Prostate gland (tissue), 2 donors: ENCODE measurements around the gene TSSC4. TPM values are rescaled to one million over a fixed set of nuclear protein-coding genes. Genes with fewer than 3 reads are reported as not detected.
"Not testable (repeated sequence)": the region's sequence is repeated elsewhere in the genome, so short reads cannot be mapped to it uniquely, and the experiment has no call there.

Experiments
- DNase-seq: peaks from one replicate; pipeline ENCODE4 v3.0.0-alpha.2; 2019; ENCODE audit warnings: low spot score
- H3K27ac ChIP-seq, 2 donors: fragments of 200-600 bp; sonication (generic); 2 replicates each; pipeline ENCODE4 v1.5.1; 2017 to 2019
- H3K27me3 ChIP-seq: fragments of 200-600 bp; sonication (generic); replicated peaks from 2 replicates; pipeline ENCODE4 v1.5.1; 2019; ENCODE audit not compliant: insufficient read depth
- H3K36me3 ChIP-seq, 2 donors: fragments of 200-600 bp; sonication (generic); 1 replicate in 1 of 2; 2 replicates in 1 of 2; pipeline versions ENCODE4 v1.5.1 to v1.8.1; 2017 to 2019
- H3K4me1 ChIP-seq: fragments of 200-600 bp; sonication (generic); replicated peaks from 2 replicates; pipeline ENCODE4 v1.5.1; 2019
- H3K4me3 ChIP-seq, 2 donors: fragments of 200-600 bp; sonication (generic); 2 replicates each; pipeline ENCODE4 v1.5.1; 2017 to 2019
- H3K9me3 ChIP-seq: fragments of 200-600 bp; sonication (generic); 2 replicates; pipeline ENCODE4 v1.5.1; 2017
- CTCF ChIP-seq, 4 experiments: fragments of 200-600 bp in 2 of 4; fragments of 450-650 bp in 2 of 4; sonication (generic) in 2 of 4; IDR thresholded peaks; 1 replicate in 3 of 4; 2 replicates in 1 of 4; pipeline ENCODE4 v1.5.1; 2016 to 2019; ENCODE audit warnings: antibody characterized with exemption in 4 of 4, mild to moderate bottlenecking in 2 of 4, moderate library complexity in 2 of 4
- POLR2A ChIP-seq: fragments of 450-650 bp; IDR thresholded peaks from one replicate; pipeline ENCODE4 v1.6.1; 2016; ENCODE audit warnings: antibody characterized with exemption, mild to moderate bottlenecking
- POLR2AphosphoS5 ChIP-seq: sonication (generic); formaldehyde crosslinking; IDR thresholded peaks from one replicate; pipeline ENCODE4 v1.6.1; 2017; ENCODE audit warnings: antibody characterized with exemption
- WGBS: methylation state at CpG from one replicate; pipeline ENCODE4 v1.1.5; 2018; 5-methylcytosine and 5-hydroxymethylcytosine counted together
- intact Hi-C: fragments of 100-400 bp; cut with DNase I; formaldehyde crosslinking; loops from one replicate; pipeline ENCODE4 v1.14.2; 2022
- total RNA-seq, 2 donors: library from RNA; depleted of rRNA; stranded (reverse); fragments of >200 nt; gene quantifications; one replicate each; pipeline ENCODE4 v1.1.0, GENCODE V29; 2016

TSSC4 gene
- total RNA-seq, result 10 to 100 TPM; 40.4 to 71.1 TPM

GRCh38 chr11:2400069-2400761 lies at the start of gene TSSC4:
TSS of gene TSSC4 (plus strand) at chr11:2400750. CDS start at chr11:2402634, 1,884 bp downstream.
- intact Hi-C loops, result loop anchor here (5.0 kb wide), 1 partner anchor 93 kb away; no protein-coding TSS in a partner anchor
- Histone ChIP-seq H3K27ac (peak within 1 kb of the TSS; percentile 95 to 97), H3K4me3 (peak within 1 kb of the TSS; percentile 93 to 94), H3K36me3 (peaks cover 4 to 36% of the 10 kb centered on the region in 2 donors), H3K4me1 (peaks cover 19% of the 10 kb centered on the region), H3K27me3 (no peaks in the 10 kb centered on the region), H3K9me3 (no peaks in the 10 kb centered on the region)
- WGBS, result under 1% methylated on average over 66 of the region's 66 CpGs
- peak; percentile 65 for TF ChIP-seq POLR2A
- peak; percentile 99 for TF ChIP-seq POLR2AphosphoS5
- TF ChIP-seq CTCF (IDR thresholded peaks at IDR 0.05), result peak; percentile 100
- peak; percentile 100 for DNase-seq

GRCh38 chr11:2351701-2352100 lies 48.8 kb upstream of the TSSC4 start:
- Histone ChIP-seq H3K9me3 (no peaks in the 10 kb centered on the region), H3K36me3 (no peaks in the 10 kb centered on the region), H3K27me3 (no peaks in the 10 kb centered on the region), H3K27ac (no peak overlapping the region), H3K4me1 (no peaks in the 10 kb centered on the region), H3K4me3 (no peak overlapping the region)
- 100% methylated on average over 1 of the region's 3 CpGs for WGBS
- TF ChIP-seq POLR2A (no peak), CTCF (IDR thresholded peaks at IDR 0.05) (no peak), POLR2AphosphoS5 (no peak)
- intact Hi-C loops, result no loop called here
- no peak for DNase-seq

GRCh38 chr11:2352420-2352819 lies 48.1 kb upstream of the TSSC4 start:
- Histone ChIP-seq H3K9me3 (no peaks in the 10 kb centered on the region), H3K4me1 (no peaks in the 10 kb centered on the region), H3K27me3 (no peaks in the 10 kb centered on the region), H3K27ac (no peak overlapping the region), H3K36me3 (no peaks in the 10 kb centered on the region), H3K4me3 (no peak overlapping the region)
- no peak for DNase-seq
- no peak for TF ChIP-seq POLR2AphosphoS5
- TF ChIP-seq POLR2A, result no peak
- TF ChIP-seq CTCF (IDR thresholded peaks at IDR 0.05), result no peak
- intact Hi-C loops, result no loop called here
- WGBS, result 73% methylated on average over 4 of the region's 4 CpGs

- H3K9me3 ChIP-seq, result no peaks in the 10 kb centered on the region
- H3K27me3 ChIP-seq, result no peaks in the 10 kb centered on the region
- H3K36me3 ChIP-seq, result no peaks in the 10 kb centered on the region
- 77% methylated on average over 7 of the region's 7 CpGs for WGBS
- TF ChIP-seq POLR2A (no peak), CTCF (IDR thresholded peaks at IDR 0.05) (no peak), POLR2AphosphoS5 (no peak)
- no peak overlapping the region for H3K27ac ChIP-seq
- intact Hi-C loops, result no loop called here
- no peak for DNase-seq
- no peaks in the 10 kb centered on the region for H3K4me1 ChIP-seq
- H3K4me3 ChIP-seq, result no peak overlapping the region
Measured at GRCh38 chr11:2355000-2355644, 45.4 kb upstream of the TSSC4 start.

GRCh38 chr11:2357246-2357645 lies 43.3 kb upstream of the TSSC4 start:
- intact Hi-C loops, result no loop called here
- TF ChIP-seq CTCF (IDR thresholded peaks at IDR 0.05) (no peak), POLR2AphosphoS5 (no peak), POLR2A (no peak)

GRCh38 chr11:2357651-2358050 lies 42.9 kb upstream of the TSSC4 start:
- DNase-seq, H3K4me1 ChIP-seq, intact Hi-C loops, H3K4me3 ChIP-seq, H3K27me3 ChIP-seq, H3K27ac ChIP-seq, H3K9me3 ChIP-seq, H3K36me3 ChIP-seq: not testable (repeated sequence)
- WGBS, result 95% methylated on average over 13 of the region's 13 CpGs

More at GRCh38 chr11:2357246-2357645, 43.3 kb upstream of the TSSC4 start:
- no peaks in the 10 kb centered on the region for H3K36me3 ChIP-seq
- H3K4me3 ChIP-seq, result no peak overlapping the region
- no peaks in the 10 kb centered on the region for H3K27me3 ChIP-seq
- 68% methylated on average over 8 of the region's 8 CpGs for WGBS
- no peaks in the 10 kb centered on the region for H3K9me3 ChIP-seq
- H3K27ac ChIP-seq, result no peak overlapping the region
- H3K4me1 ChIP-seq, result no peaks in the 10 kb centered on the region
- no peak for DNase-seq
